NCI-H1105 (cell line): ENCODE measurements around the gene ZFP69B.

Experiments
- DNase-seq: peaks from one replicate; lab custom pipeline; 2025; lab: John Stamatoyannopoulos, UW

The ZFP69B gene

GRCh38 chr1:40449684-40450494, at the start of gene ZFP69B:
Gene ZFP69B, plus strand, starts transcription at chr1:40450476. Its CDS starts 486 bp downstream, at chr1:40450962.
- DNase-seq, result peak; percentile 95

DNA sequence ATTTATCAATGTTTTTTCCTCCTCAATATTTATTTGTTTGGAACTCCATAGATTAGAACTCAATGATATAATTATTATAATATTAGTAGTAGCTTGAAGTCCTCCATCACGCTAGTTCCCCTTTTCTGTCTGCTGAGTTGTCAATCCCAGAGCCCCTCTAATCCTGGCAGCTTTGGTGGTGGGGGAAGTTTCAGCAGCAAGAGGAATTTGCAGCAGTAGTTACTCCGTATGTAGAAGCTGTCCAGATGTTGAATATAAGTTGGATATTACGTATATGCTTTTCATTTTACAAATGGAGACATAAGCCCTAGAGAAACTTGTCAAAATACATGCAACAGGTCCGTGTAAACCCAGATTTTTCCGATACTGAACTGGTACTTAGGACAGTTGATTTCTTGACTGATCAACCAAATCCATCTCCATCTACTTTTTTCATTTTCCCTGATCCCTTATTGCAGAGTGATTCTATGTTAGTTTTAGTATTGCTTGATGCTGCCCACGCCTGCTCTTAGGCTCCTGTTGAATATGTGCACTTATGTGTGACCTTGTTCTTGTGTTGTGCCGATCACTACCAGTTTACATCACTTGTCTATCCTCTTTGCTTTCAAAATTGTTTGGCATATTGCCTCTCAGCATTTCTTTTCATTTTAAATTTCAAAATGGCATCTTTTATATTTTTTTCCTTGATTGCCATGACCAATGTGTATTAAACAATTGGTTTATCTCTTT, 48.6 kb upstream of the ZFP69B start:
- DNase-seq, result no peak

GRCh38 chr1:40404670-40405462, 45.4 kb upstream of the ZFP69B start:
- DNase-seq, result peak; percentile 31

DNA sequence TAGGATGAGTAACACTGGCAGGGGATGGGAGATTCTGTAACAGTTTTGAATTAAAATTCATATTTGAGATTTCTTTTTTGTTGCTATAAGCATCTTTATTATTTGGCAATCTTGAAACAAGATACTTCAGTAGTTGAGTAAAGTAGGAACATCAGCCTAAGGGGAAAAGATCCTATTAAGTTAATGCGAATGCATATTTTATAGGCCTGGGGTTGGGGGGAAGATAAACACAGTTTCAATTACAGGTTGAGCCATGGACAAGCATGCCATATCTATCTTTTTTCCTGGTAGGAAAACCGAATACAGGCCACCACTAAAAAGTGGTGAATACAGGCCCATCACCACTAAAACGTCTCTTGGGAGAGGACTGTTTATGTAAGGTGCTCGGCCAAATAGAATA, 44.5 kb upstream of the ZFP69B start:
- no peak for DNase-seq

DNA sequence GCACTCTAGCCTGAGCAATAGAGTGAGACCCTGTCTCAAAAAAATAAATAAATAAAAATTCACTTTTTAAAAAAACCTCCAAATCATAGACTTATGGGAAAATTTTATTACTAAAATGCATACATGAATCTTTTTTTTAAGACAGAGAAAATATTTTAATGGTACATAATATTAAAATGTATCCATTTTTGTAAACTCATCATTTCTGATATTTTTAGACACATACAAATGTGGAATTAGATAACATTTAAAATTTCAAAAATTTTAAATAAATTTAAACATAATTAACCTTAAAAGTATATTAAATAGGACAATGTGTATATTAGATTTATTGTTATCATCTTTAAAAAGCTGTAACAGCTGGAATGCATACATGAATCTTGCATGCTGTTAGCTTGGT, 42.8 kb upstream of the ZFP69B start:
- no peak for DNase-seq

DNA sequence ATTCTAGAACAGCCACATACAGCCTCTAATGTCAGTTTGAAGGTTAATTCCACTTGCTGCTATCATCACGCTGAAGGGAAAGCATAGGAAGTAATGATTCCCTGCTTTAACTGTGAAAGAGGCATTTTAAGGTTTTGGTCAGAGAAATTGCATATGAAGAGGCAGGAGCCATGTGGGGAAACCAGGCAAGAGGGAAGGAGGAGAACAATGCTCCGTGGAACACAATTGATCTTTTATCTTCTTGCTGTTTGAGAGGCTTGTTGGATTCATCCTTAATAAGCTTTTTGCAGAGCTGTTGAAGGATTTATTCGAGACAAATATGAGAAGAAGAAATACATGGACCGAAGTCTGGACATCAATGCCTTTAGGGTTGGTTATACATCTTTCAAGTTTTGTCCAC, 40.8 kb upstream of the ZFP69B start:
- DNase-seq, result no peak

DNA sequence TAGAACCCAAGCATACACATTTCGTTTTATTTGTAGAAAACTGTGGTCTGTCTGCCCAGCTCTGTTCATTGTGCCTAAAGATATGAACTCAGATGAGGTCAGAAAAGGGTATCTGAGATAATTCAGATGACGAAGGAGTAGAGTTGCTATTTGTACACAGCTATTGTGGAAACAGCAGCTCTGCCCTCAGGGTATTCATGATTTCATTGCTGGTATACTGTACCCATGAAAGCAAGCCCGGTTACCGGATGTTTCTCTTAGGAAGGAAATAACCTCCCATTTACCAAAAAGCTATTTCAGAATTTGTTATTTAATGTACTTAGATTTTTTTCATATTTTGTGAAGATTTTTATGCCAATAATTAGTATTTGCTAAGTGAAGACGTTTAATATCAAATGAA, 39.0 kb upstream of the ZFP69B start:
- no peak for DNase-seq

DNA sequence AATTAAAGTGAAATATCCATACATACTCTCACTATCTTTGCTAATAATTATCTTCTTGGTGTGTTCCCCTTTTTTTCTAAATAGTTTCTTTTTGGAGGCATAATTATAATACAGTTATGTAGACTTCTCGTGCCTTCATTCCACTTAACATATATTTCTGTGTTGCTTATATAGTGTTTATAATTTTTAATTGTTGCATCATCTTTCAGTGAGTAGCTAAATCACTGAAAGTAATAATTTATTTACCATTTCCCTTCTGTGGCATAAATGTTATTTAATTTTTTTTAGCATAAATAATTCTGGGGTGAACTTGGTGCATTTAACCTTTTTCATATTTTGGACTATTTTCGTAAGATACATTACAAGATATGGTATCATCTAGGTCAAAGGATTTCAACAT, 38.4 kb upstream of the ZFP69B start:
- no peak for DNase-seq

- no peak for DNase-seq
Observed at GRCh38 chr1:40413527-40414252, 36.6 kb upstream of the ZFP69B start.

GRCh38 chr1:40414331-40414730, 35.9 kb upstream of the ZFP69B start:
- DNase-seq, result no peak

DNA sequence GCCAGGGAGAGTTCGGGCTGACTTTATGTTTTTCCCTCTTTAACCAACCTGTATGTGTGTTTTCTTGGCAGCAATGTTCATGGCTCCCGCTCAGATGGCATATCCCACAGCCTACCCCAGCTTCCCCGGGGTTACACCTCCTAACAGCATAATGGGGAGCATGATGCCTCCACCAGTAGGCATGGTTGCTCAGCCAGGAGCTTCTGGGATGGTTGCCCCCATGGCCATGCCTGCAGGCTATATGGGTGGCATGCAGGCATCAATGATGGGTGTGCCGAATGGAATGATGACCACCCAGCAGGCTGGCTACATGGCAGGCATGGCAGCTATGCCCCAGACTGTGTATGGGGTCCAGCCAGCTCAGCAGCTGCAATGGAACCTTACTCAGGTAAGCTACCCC, 33.6 kb upstream of the ZFP69B start:
- DNase-seq, result no peak

- peak; percentile 68 for DNase-seq
Observed at GRCh38 chr1:40421431-40422384, 28.6 kb upstream of the ZFP69B start.

- DNase-seq, result no peak
Observed at GRCh38 chr1:40422630-40423263, 27.5 kb upstream of the ZFP69B start.

- DNase-seq, result no peak
Observed at GRCh38 chr1:40423264-40423642, 27.0 kb upstream of the ZFP69B start.

GRCh38 chr1:40423951-40424618, 26.2 kb upstream of the ZFP69B start:
- no peak for DNase-seq

- no peak for DNase-seq
Observed at GRCh38 chr1:40425198-40425597, 25.1 kb upstream of the ZFP69B start.

- DNase-seq, result no peak
Observed at GRCh38 chr1:40431385-40431784, 18.9 kb upstream of the ZFP69B start.

GRCh38 chr1:40432644-40433390, 17.5 kb upstream of the ZFP69B start:
- no peak for DNase-seq

DNA sequence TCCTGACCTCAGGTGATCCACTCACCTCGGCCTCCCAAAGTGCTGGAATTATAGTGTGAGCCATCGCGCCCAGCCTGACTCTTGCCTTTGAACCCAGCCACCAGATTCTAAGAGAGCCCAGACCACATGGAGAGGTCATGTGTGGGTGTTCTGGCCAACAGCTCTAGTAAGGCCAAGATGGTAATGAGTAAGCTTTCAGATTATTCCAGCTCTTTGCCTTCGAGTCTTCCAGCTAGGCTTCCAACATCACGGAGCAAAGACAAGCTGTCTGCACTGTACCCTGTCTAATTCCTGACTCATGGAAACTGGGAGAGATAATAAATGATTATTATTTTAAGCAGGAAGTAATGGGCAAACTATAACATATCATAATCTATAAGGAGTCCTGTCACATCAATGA, 14.8 kb upstream of the ZFP69B start:
- no peak for DNase-seq
